ENCODE measurements around the gene SPOCK1.

- no peak for TF ChIP-seq CTCF (conservative IDR thresholded peaks at IDR 0.05; ENCODE audit: low read depth, low read length)
- TF ChIP-seq USF2 (IDR thresholded peaks at IDR 0.05; ENCODE audit: low read depth, low read length), result no peak
- no peak for TF ChIP-seq MXI1 (IDR thresholded peaks at IDR 0.05; ENCODE audit: borderline replicate concordance, low read depth, low read length)
- TF ChIP-seq POLR2A (IDR thresholded peaks at IDR 0.05; ENCODE audit: low read depth, low read length), result no peak
- no peak for TF ChIP-seq ELK1 (IDR thresholded peaks at IDR 0.05; ENCODE audit: borderline replicate concordance, low read depth, low read length)
- no peak for TF ChIP-seq MAFK (IDR thresholded peaks at IDR 0.05; ENCODE audit: low read depth, low read length)
- TF ChIP-seq CEBPB (IDR thresholded peaks at IDR 0.05; ENCODE audit: low read depth, low read length), result no peak
- TF ChIP-seq CHD1 (IDR thresholded peaks at IDR 0.05; ENCODE audit: low read depth, low read length), result no peak
These were observed 137.8 kb downstream of the SPOCK1 start for GRCh38 chr5:137361280-137361679.

All from IMR-90 (cell line).